H1 (cell line): Measurements from ENCODE around the gene ANXA3. TPM values are rescaled to one million over a fixed set of nuclear protein-coding genes. Genes with fewer than 3 reads are reported as not detected.

Experiments used
- CTCF ChIA-PET: fragments of 300-600 bp; sonication (Branson Sonifier 250); formaldehyde crosslinking; loops from one replicate; lab custom pipeline; 2021; ENCODE audit not compliant: partially characterized antibody; lab: Charles Lee
- POLR2A ChIA-PET: fragments of 300-600 bp; sonication (Branson Sonifier 250); formaldehyde crosslinking; loops from one replicate; lab custom pipeline; 2021; ENCODE audit warnings: inconsistent platforms; ENCODE audit not compliant: partially characterized antibody; lab: Charles Lee
- DNase-seq, 2 experiments: peaks; one replicate each; pipeline versions ENCODE4 v3.0.0 to v3.0.0-alpha.2; 2010 to 2022; ENCODE audit warnings: low spot score in 2 of 2, low read depth in 1 of 2, mixed read lengths in 1 of 2
- FAIRE-seq: peaks from 2 replicates; lab custom pipeline; 2011; peaks lifted over from hg19 to GRCh38; lab: Jason Lieb, UNC
- H2AFZ ChIP-seq: 2 replicates; pipeline ENCODE4 v1.8.1; 2012; ENCODE audit warnings: low read length, inconsistent platforms
- H2AK5ac ChIP-seq: 2 replicates; pipeline ENCODE4 v1.6.1; 2013; ENCODE audit warnings: low read depth, low read length
- H2BK120ac ChIP-seq: replicated peaks from 2 replicates; pipeline ENCODE3; 2013; ENCODE audit warnings: low read depth, low read length, inconsistent platforms
- H2BK12ac ChIP-seq: 2 replicates; pipeline ENCODE4 v1.6.1; 2013; ENCODE audit warnings: low read depth, low read length
- H2BK15ac ChIP-seq: 2 replicates; pipeline ENCODE4 v1.6.1; 2013; ENCODE audit warnings: low read length
- H2BK20ac ChIP-seq: 2 replicates; pipeline ENCODE4 v1.6.1; 2013; ENCODE audit warnings: low read length
- H2BK5ac ChIP-seq: 2 replicates; pipeline ENCODE4 v1.6.1; 2013; ENCODE audit warnings: low read depth, low read length
- H3K14ac ChIP-seq: 2 replicates; pipeline ENCODE4 v1.6.1; 2013; ENCODE audit warnings: inconsistent platforms; ENCODE audit not compliant: insufficient read length
- H3K18ac ChIP-seq: 2 replicates; pipeline ENCODE4 v1.6.1; 2013; ENCODE audit warnings: low read length; ENCODE audit errors: extremely low read depth
- H3K23ac ChIP-seq: 2 replicates; pipeline ENCODE4 v1.6.1; 2013; ENCODE audit warnings: inconsistent platforms; ENCODE audit not compliant: insufficient read length
- H3K23me2 ChIP-seq: 2 replicates; pipeline ENCODE4 v1.6.1; 2013; ENCODE audit warnings: low read depth, low read length
- H3K27ac ChIP-seq: 2 replicates; pipeline ENCODE4 v1.6.1; 2011; ENCODE audit warnings: low read depth, low read length, inconsistent platforms
- H3K27me3 ChIP-seq, 4 experiments: replicated peaks in 1 of 4; 1 replicate in 1 of 4; 2 replicates in 3 of 4; pipeline versions ENCODE4 v1.6.1 to v1.8.1; 2011 to 2013; ENCODE audit warnings: low read length in 3 of 4, mild to moderate bottlenecking in 3 of 4, inconsistent platforms in 2 of 4, mixed read lengths in 2 of 4, moderate library complexity in 1 of 4; ENCODE audit not compliant: control insufficient read depth in 3 of 4, insufficient read depth in 3 of 4; ENCODE audit errors: extremely low read depth in 1 of 4
- H3K36me3 ChIP-seq, 4 experiments: 2 replicates each; pipeline versions ENCODE4 v1.6.1 to v1.8.1; 2011 to 2013; ENCODE audit warnings: mild to moderate bottlenecking in 4 of 4, low read length in 3 of 4, moderate library complexity in 2 of 4, control low read depth in 1 of 4, inconsistent platforms in 1 of 4; ENCODE audit not compliant: insufficient read depth in 4 of 4, control insufficient read depth in 2 of 4
- H3K4ac ChIP-seq: replicated peaks from 2 replicates; pipeline ENCODE3; 2013; ENCODE audit warnings: low read length, low read depth, mixed read lengths, inconsistent platforms; ENCODE audit not compliant: insufficient read length
- H3K4me1 ChIP-seq, 4 experiments: replicated peaks in 1 of 4; 1 replicate in 1 of 4; 2 replicates in 3 of 4; pipeline versions ENCODE4 v1.6.1 to v1.8.1; 2011 to 2013; ENCODE audit warnings: low read length in 3 of 4, inconsistent platforms in 2 of 4, mixed read lengths in 1 of 4; ENCODE audit not compliant: insufficient read depth in 4 of 4, control insufficient read depth in 3 of 4
- H3K4me2 ChIP-seq, 2 experiments: 2 replicates each; pipeline versions ENCODE4 v1.6.1 to v1.8.1; 2011 to 2013; ENCODE audit warnings: low read depth in 2 of 2, low read length in 2 of 2, control low read depth in 1 of 2, inconsistent platforms in 1 of 2, mild to moderate bottlenecking in 1 of 2; ENCODE audit not compliant: insufficient read depth in 1 of 2
- H3K4me3 ChIP-seq, 4 experiments: fragments of 200-600, 300-600 bp in 1 of 4; sonication (generic), shearing (Covaris generic), sonication (Bioruptor Twin) in 1 of 4; 2 replicates each; pipeline versions ENCODE4 v1.5.1 to v1.8.1; 2011 to 2016; ENCODE audit warnings: low read length in 4 of 4, low read depth in 3 of 4, control low read depth in 2 of 4, inconsistent platforms in 2 of 4, mild to moderate bottlenecking in 2 of 4, mixed read lengths in 1 of 4, moderate library complexity in 1 of 4; ENCODE audit not compliant: insufficient read depth in 2 of 4; ENCODE audit errors: extremely low read depth in 1 of 4
- H3K56ac ChIP-seq: replicated peaks from 2 replicates; pipeline ENCODE3; 2013; ENCODE audit warnings: low read depth, mild to moderate bottlenecking, mixed read lengths, low read length, inconsistent platforms; ENCODE audit not compliant: insufficient read length
- H3K79me1 ChIP-seq: 2 replicates; pipeline ENCODE4 v1.6.1; 2013; ENCODE audit warnings: low read depth, low read length, control low read depth
- H3K79me2 ChIP-seq, 2 experiments: 2 replicates each; pipeline versions ENCODE4 v1.6.1 to v1.8.1; 2012 to 2013; ENCODE audit warnings: low read length in 2 of 2, mild to moderate bottlenecking in 2 of 2, inconsistent platforms in 1 of 2; ENCODE audit not compliant: insufficient read depth in 2 of 2, control insufficient read depth in 1 of 2
- H3K9ac ChIP-seq, 4 experiments: replicated peaks in 1 of 4; 1 replicate in 1 of 4; 2 replicates in 3 of 4; pipeline versions ENCODE4 v1.6.1 to v1.8.1; 2011 to 2013; ENCODE audit warnings: low read depth in 3 of 4, low read length in 3 of 4, control low read depth in 2 of 4, mild to moderate bottlenecking in 2 of 4, moderate library complexity in 2 of 4, inconsistent platforms in 1 of 4; ENCODE audit errors: extremely low read depth in 1 of 4
- H3K9me3 ChIP-seq, 2 experiments: 2 replicates each; pipeline versions ENCODE4 v1.6.1 to v1.8.1; 2012 to 2013; ENCODE audit warnings: mild to moderate bottlenecking in 2 of 2, moderate library complexity in 2 of 2, control low read depth in 1 of 2, inconsistent platforms in 1 of 2, low read depth in 1 of 2, low read length in 1 of 2, mixed read lengths in 1 of 2; ENCODE audit not compliant: insufficient read depth in 2 of 2
- H4K20me1 ChIP-seq, 2 experiments: replicated peaks in 1 of 2; 2 replicates each; pipeline versions ENCODE3 to v1.8.1; 2011 to 2013; ENCODE audit warnings: inconsistent platforms in 2 of 2, low read length in 2 of 2, mild to moderate bottlenecking in 1 of 2; ENCODE audit not compliant: insufficient read depth in 2 of 2, control insufficient read depth in 1 of 2
- H4K5ac ChIP-seq: 2 replicates; pipeline ENCODE4 v1.6.1; 2013; ENCODE audit warnings: low read length, low read depth, mixed read lengths, inconsistent platforms; ENCODE audit not compliant: insufficient read length
- H4K8ac ChIP-seq: 2 replicates; pipeline ENCODE4 v1.8.0; 2013; ENCODE audit warnings: mild to moderate bottlenecking, moderate library complexity, low read length, inconsistent platforms; ENCODE audit not compliant: insufficient read depth; ENCODE audit errors: extremely low read depth
- H4K91ac ChIP-seq: replicated peaks from 2 replicates; pipeline ENCODE3; 2013; ENCODE audit warnings: low read length, mixed read lengths, inconsistent platforms; ENCODE audit not compliant: insufficient read length
- CEBPB ChIP-seq: IDR thresholded peaks from 2 replicates; pipeline ENCODE4 v1.6.1; 2012; ENCODE audit warnings: low read depth, low read length
- TAF7 ChIP-seq: optimal IDR thresholded peaks from 2 replicates; pipeline ENCODE3; 2011; ENCODE audit warnings: low read depth, mild to moderate bottlenecking, inconsistent platforms, low read length, moderate library complexity, borderline replicate concordance
- WGBS, 2 experiments: shearing (Covaris generic) in 1 of 2; methylation state at CpG; one replicate each; pipeline versions ENCODE4 v1.1.6 to v1.1.7; 2013 to 2015; ENCODE audit warnings: low lambda C conversion rate in 2 of 2, mixed read lengths in 2 of 2, inconsistent platforms in 1 of 2, low coverage in 1 of 2, missing lambda C conversion rate in 1 of 2; ENCODE audit not compliant: insufficient replicate concordance in 2 of 2, insufficient coverage in 1 of 2, insufficient read length in 1 of 2; ENCODE audit errors: extremely low coverage in 1 of 2, missing lambda C conversion rate in 1 of 2; 5-methylcytosine and 5-hydroxymethylcytosine counted together
- polyA plus RNA-seq, 7 experiments: library from polyadenylated mRNA; depleted of rRNA in 3 of 7; stranded (reverse) in 5 of 7; unstranded in 2 of 7; fragments of >200 nt in 5 of 7; fragments of 200-250 nt in 2 of 7; gene quantifications; 1 replicate in 5 of 7; 2 replicates in 1 of 7; 4 replicates in 1 of 7; pipeline versions ENCODE4 v1.2.1 to v1.2.3, GENCODE V29; 2011 to 2013; ENCODE audit warnings: missing spikeins in 2 of 7, mixed read lengths in 2 of 7
- total RNA-seq: library from RNA; stranded (reverse); fragmentation: NEBNext Ultra II Directional; extraction: Animal tissue kit (Norgen Biotek cat#: 25700); gene quantifications from 2 replicates; pipeline ENCODE4 v1.2.1, GENCODE V29; 2021

The ANXA3 gene
- total and polyA plus RNA-seq, 2 of the 8 experiments (the other 6 are each of a cell fraction or from before 2014, with no cell fraction given), result 10.3 to 27.3 TPM

- H4K20me1 ChIP-seq, result no peaks in the 10 kb centered on the region
- no peak overlapping the region for H3K27ac ChIP-seq
- H4K5ac ChIP-seq, result no peak overlapping the region
- no peaks in the 10 kb centered on the region for H3K79me1 ChIP-seq
- WGBS, 2 experiments, result 83% methylated on average over 4 of the region's 4 CpGs; no CpG with 5 or more reads in 1 of the 2 experiments
- no peak overlapping the region for H3K23ac ChIP-seq
- POLR2A ChIA-PET, result no interaction called here
- no peak overlapping the region for H4K8ac ChIP-seq
- no peak overlapping the region for H2AK5ac ChIP-seq
- no peaks in the 10 kb centered on the region for H3K4me1 ChIP-seq
- no peaks in the 10 kb centered on the region for H3K9me3 ChIP-seq
- H4K91ac ChIP-seq, result no peak overlapping the region
- H3K4me3 ChIP-seq, result no peak overlapping the region
- H3K27me3 ChIP-seq, result no peaks in the 10 kb centered on the region
- H2BK120ac ChIP-seq, result no peak overlapping the region
- H3K14ac ChIP-seq, result no peak overlapping the region
- no peak overlapping the region for H2BK15ac ChIP-seq
- no peak overlapping the region for H3K56ac ChIP-seq
- no peak overlapping the region for H2BK5ac ChIP-seq
- CTCF ChIA-PET, result interaction anchor here (0.7 to 1.7 kb wide), 6 partner anchors 10 to 771 kb away, joined by 3 to 5 read pairs (median 3); no protein-coding TSS in a partner anchor
- H3K4ac ChIP-seq, result no peak overlapping the region
- no peak overlapping the region for H3K18ac ChIP-seq
- H3K9ac ChIP-seq, result no peak overlapping the region
- no peaks in the 10 kb centered on the region for H3K23me2 ChIP-seq
- DNase-seq, result no peak
- TF ChIP-seq CEBPB (no peak), TAF7 (no peak)
- no peak overlapping the region for H2AFZ ChIP-seq
- H3K36me3 ChIP-seq, result no peaks in the 10 kb centered on the region
- H2BK20ac ChIP-seq, result no peak overlapping the region
- H2BK12ac ChIP-seq, result no peak overlapping the region
- H3K4me2 ChIP-seq, result no peak overlapping the region
- FAIRE-seq, result no peak
- no peaks in the 10 kb centered on the region for H3K79me2 ChIP-seq
Observed at GRCh38 chr4:78651250-78651860, 99.8 kb downstream of the ANXA3 start.
